Measurements from ENCODE around the gene PDAP1.

PDAP1 gene

GRCh38 chr7:99394188-99394502 lies 14.3 kb downstream of the PDAP1 start:
- peaks cover 26% of the 10 kb centered on the region; the same call in 1 of the 2 replicates for H4K20me1 ChIP-seq (ENCODE audit: control insufficient read depth, insufficient read depth, low read depth, low read length)
- H3K4me1 ChIP-seq (ENCODE audit: control insufficient read depth, low read length), result peaks cover 19% of the 10 kb centered on the region
- H3K27ac ChIP-seq (ENCODE audit: low read depth, low read length), result no peak overlapping the region
- TF ChIP-seq CTCF (IDR thresholded peaks at IDR 0.05; ENCODE audit: low read depth, low read length, poor library complexity, severe bottlenecking), result no peak
- no peaks in the 10 kb centered on the region for H3K9me3 ChIP-seq (ENCODE audit: control insufficient read depth, insufficient read depth, low read length)
- no peak overlapping the region for H3K4me2 ChIP-seq (ENCODE audit: low read length)
- no peaks in the 10 kb centered on the region for H3K27me3 ChIP-seq (ENCODE audit: control insufficient read depth, low read length)
- H3K79me2 ChIP-seq (ENCODE audit: control insufficient read depth, low read length), result peaks cover 11% of the 10 kb centered on the region
- peaks cover 97% of the 10 kb centered on the region for H3K36me3 ChIP-seq (ENCODE audit: control insufficient read depth, low read length)
- H3K9me2 ChIP-seq (replicated peaks; ENCODE audit: control insufficient read depth, low read length), result no peaks in the 10 kb centered on the region
- peaks cover 27% of the 10 kb centered on the region for H3F3A ChIP-seq (ENCODE audit: control insufficient read depth, insufficient read depth)
- no peak overlapping the region for H3K4me3 ChIP-seq (ENCODE audit: low read length)

DNA sequence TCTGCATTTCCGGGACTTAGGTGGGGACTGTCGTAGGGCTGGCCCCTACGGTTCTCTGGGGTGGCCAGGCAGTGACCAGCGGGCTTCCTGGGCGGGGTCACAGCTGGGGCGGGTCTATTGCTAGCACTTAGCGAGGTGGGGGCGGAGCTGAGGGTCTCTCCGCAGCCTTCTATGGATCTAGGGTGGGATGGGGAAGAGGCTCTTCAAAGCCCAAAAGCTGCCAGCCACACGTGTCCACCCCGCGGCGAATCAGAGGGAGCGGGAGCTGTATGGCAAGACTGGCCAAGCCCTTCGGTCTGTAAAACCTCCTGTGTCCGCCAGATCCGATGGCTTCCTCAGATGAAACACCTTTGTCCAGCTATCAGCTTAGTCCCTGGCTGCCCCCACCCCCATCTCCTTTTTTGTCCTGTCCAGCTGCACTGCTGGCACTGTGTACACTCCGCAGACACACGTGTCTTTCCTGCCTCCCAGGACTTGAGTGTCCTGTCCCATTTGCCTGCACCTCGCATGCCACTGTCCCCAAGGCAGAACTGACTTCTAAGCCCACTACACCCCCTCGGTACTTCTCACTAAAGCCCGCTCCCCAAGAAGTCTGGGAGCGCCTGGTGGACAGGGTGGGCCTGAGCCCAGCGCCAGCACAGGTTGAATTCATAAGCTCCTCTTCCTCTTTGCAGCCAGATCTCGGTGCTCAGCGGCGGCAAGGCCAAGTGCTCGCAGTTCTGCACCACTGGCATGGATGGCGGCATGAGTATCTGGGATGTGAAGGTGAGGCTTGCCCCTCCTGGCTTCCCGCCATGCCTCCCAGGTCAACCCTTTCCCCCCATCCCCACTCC lies 14.8 kb downstream of the PDAP1 start:
- peaks cover 19% of the 10 kb centered on the region for H3K4me1 ChIP-seq (ENCODE audit: control insufficient read depth, low read length)
- peaks cover 93% of the 10 kb centered on the region for H3K36me3 ChIP-seq (ENCODE audit: control insufficient read depth, low read length)
- H3K4me2 ChIP-seq (ENCODE audit: low read length), result peak overlapping the region; percentile 85
- TF ChIP-seq CTCF (IDR thresholded peaks at IDR 0.05; ENCODE audit: low read depth, low read length, poor library complexity, severe bottlenecking) (no peak), EZH2phosphoT487 (IDR thresholded peaks at IDR 0.05; ENCODE audit: borderline replicate concordance, low read length) (no peak)
- H3K79me2 ChIP-seq (ENCODE audit: control insufficient read depth, low read length), result peaks cover 11% of the 10 kb centered on the region
- peak overlapping the region; percentile 75 for H3K4me3 ChIP-seq (ENCODE audit: low read length)
- H3K9me2 ChIP-seq (replicated peaks; ENCODE audit: control insufficient read depth, low read length), result no peaks in the 10 kb centered on the region
- peaks cover 21% of the 10 kb centered on the region; the same call in 1 of the 2 replicates for H4K20me1 ChIP-seq (ENCODE audit: control insufficient read depth, insufficient read depth, low read depth, low read length)
- no peaks in the 10 kb centered on the region for H3K9me3 ChIP-seq (ENCODE audit: control insufficient read depth, insufficient read depth, low read length)
- H3K27ac ChIP-seq (ENCODE audit: low read depth, low read length), result peak overlapping the region; percentile 48
- peaks cover 24% of the 10 kb centered on the region for H3F3A ChIP-seq (ENCODE audit: control insufficient read depth, insufficient read depth)
- H3K27me3 ChIP-seq (ENCODE audit: control insufficient read depth, low read length), result no peaks in the 10 kb centered on the region

- Histone ChIP-seq H4K20me1 (ENCODE audit: control insufficient read depth, insufficient read depth, low read depth, low read length) (peaks cover 21% of the 10 kb centered on the region; the same call in 1 of the 2 replicates), H3K9me2 (replicated peaks; ENCODE audit: control insufficient read depth, low read length) (no peaks in the 10 kb centered on the region), H3K4me3 (ENCODE audit: low read length) (peak overlapping the region; percentile 75), H3K27me3 (ENCODE audit: control insufficient read depth, low read length) (no peaks in the 10 kb centered on the region), H3K79me2 (ENCODE audit: control insufficient read depth, low read length) (peaks cover 11% of the 10 kb centered on the region), H3K27ac (ENCODE audit: low read depth, low read length) (peak overlapping the region; percentile 48), H3K9me3 (ENCODE audit: control insufficient read depth, insufficient read depth, low read length) (no peaks in the 10 kb centered on the region), H3K4me1 (ENCODE audit: control insufficient read depth, low read length) (peaks cover 19% of the 10 kb centered on the region), H3K36me3 (ENCODE audit: control insufficient read depth, low read length) (peaks cover 93% of the 10 kb centered on the region), H3F3A (ENCODE audit: control insufficient read depth, insufficient read depth) (peaks cover 22% of the 10 kb centered on the region), H3K4me2 (ENCODE audit: low read length) (peak overlapping the region; percentile 85)
- TF ChIP-seq CTCF (IDR thresholded peaks at IDR 0.05; ENCODE audit: low read depth, low read length, poor library complexity, severe bottlenecking) (peak; percentile 11), EZH2phosphoT487 (IDR thresholded peaks at IDR 0.05; ENCODE audit: borderline replicate concordance, low read length) (no peak)
Observed at GRCh38 chr7:99392659-99393354, 15.6 kb downstream of the PDAP1 start.

Measured in DOHH2 (cell line).